SK-MEL-5 (cell line): ENCODE results near the gene ZBTB12. TPM values are rescaled to one million over a fixed set of nuclear protein-coding genes. Genes with fewer than 3 reads are reported as not detected.
A peak's percentile ranks its signal among the peaks of the same experiment; 100 is the strongest.
"Not testable (repeated sequence)": the region's sequence is repeated elsewhere in the genome, so short reads cannot be mapped to it uniquely, and the experiment has no call there.

ENCODE experiments used
- DNase-seq: peaks from one replicate; pipeline ENCODE4 v3.0.0-alpha.2; 2016; ENCODE audit warnings: low read depth, low spot score
- in situ Hi-C: cut with HindIII; loops from 2 replicates; pipeline ENCODE4 v1.10.0; 2016; ENCODE audit warnings: low sequenced_read_pairs, high pct_unique_total_duplicates, low pct_unique_long_range_greater_than_20kb
- polyA plus RNA-seq, 2 experiments: library from polyadenylated mRNA; depleted of rRNA; stranded (reverse); fragments of >200 nt; gene quantifications; 2 replicates each; pipeline ENCODE4 v1.2.3, GENCODE V29; 2015
- total RNA-seq: library from RNA; depleted of rRNA; stranded (reverse); fragments of >200 nt; shearing (Covaris generic); gene quantifications from 2 replicates; pipeline ENCODE4 v1.2.3, GENCODE V29; 2014; rRNA removed

ZBTB12 gene
- total RNA-seq: 1.3 and 2.2 TPM in 2 replicates
- polyA plus RNA-seq (2015; cell fraction: cytosol; rRNA removed): 3.6 and 3.8 TPM in 2 replicates
- 1.6 and 4.2 TPM in 2 replicates for polyA plus RNA-seq (2015; cell fraction: nucleus; rRNA removed)

- peak; percentile 90 for DNase-seq
- in situ Hi-C loops: no loop called here
Measured at GRCh38 chr6:31901953-31902643, at the start of gene ZBTB12. Gene ZBTB12, minus strand, starts transcription at chr6:31902086. Its CDS starts 781 bp downstream, at chr6:31901305.

GRCh38 chr6:31949926-31950548, 48.2 kb upstream of the ZBTB12 start:
- no peak for DNase-seq
- in situ Hi-C loops: no loop called here

- in situ Hi-C loops: no loop called here
- DNase-seq: no peak
Measured at GRCh38 chr6:31948753-31949413, 47.0 kb upstream of the ZBTB12 start.

- in situ Hi-C loops: no loop called here
- DNase-seq: no peak
Measured at GRCh38 chr6:31948306-31948705, 46.4 kb upstream of the ZBTB12 start.

GRCh38 chr6:31947864-31948263, 46.0 kb upstream of the ZBTB12 start:
- no peak for DNase-seq
- in situ Hi-C loops: no loop called here

- in situ Hi-C loops: no loop called here
- DNase-seq: no peak
Measured at GRCh38 chr6:31947070-31947675, 45.3 kb upstream of the ZBTB12 start.

GRCh38 chr6:31946370-31946885, 44.5 kb upstream of the ZBTB12 start:
- in situ Hi-C loops: no loop called here
- no peak for DNase-seq

- DNase-seq: no peak
- in situ Hi-C loops: no loop called here
Measured at GRCh38 chr6:31945507-31946369, 43.9 kb upstream of the ZBTB12 start, which contains the start of gene CFB. Gene CFB, plus strand, starts transcription at chr6:31946095. Its CDS starts 127 bp downstream, at chr6:31946222.

- in situ Hi-C loops: no loop called here
Measured at GRCh38 chr6:31945154-31945506, 43.2 kb upstream of the ZBTB12 start.

GRCh38 chr6:31943742-31944141, 41.9 kb upstream of the ZBTB12 start:
- DNase-seq: no peak

More at GRCh38 chr6:31945154-31945506, 43.2 kb upstream of the ZBTB12 start:
- no peak for DNase-seq

GRCh38 chr6:31940256-31940664, 38.4 kb upstream of the ZBTB12 start:
- in situ Hi-C loops: no loop called here
- DNase-seq: no peak

More at GRCh38 chr6:31943742-31944141, 41.9 kb upstream of the ZBTB12 start:
- in situ Hi-C loops: no loop called here

- in situ Hi-C loops: no loop called here
- no peak for DNase-seq
Measured at GRCh38 chr6:31935823-31936222, 33.9 kb upstream of the ZBTB12 start.

GRCh38 chr6:31935021-31935420, 33.1 kb upstream of the ZBTB12 start:
- no peak for DNase-seq
- in situ Hi-C loops: no loop called here

GRCh38 chr6:31933537-31933936, 31.7 kb upstream of the ZBTB12 start:
- in situ Hi-C loops: no loop called here
- DNase-seq: no peak

- in situ Hi-C loops, DNase-seq: not testable (repeated sequence)
Measured at GRCh38 chr6:31932137-31932536, 30.3 kb upstream of the ZBTB12 start.

- in situ Hi-C loops: no loop called here
- DNase-seq: no peak
Measured at GRCh38 chr6:31930962-31931361, 29.1 kb upstream of the ZBTB12 start.

- in situ Hi-C loops: no loop called here
- no peak for DNase-seq
Measured at GRCh38 chr6:31928672-31928939, 26.7 kb upstream of the ZBTB12 start.
